ENCODE data around the gene ALOX5AP. TPM values are rescaled to one million over a fixed set of nuclear protein-coding genes. Genes with fewer than 3 reads are reported as not detected.
A peak's percentile ranks its signal among the peaks of the same experiment; 100 is the strongest.

Gene ALOX5AP
- polyA plus RNA-seq, 2 of the 4 experiments (the other 2 are of a cell fraction), result 2.3 to 2.8 TPM

GRCh38 chr13:30715372-30715756, 20.0 kb upstream of the ALOX5AP start:
- Histone ChIP-seq H3K4me2 (no peak overlapping the region), H3K27ac (peak overlapping the region; percentile 31 to 33; a peak in 2 of 6 replicates), H3K9me3 (no peaks in the 10 kb centered on the region), H3K4me3 (no peak overlapping the region), H3K4me1 (peaks cover 28% of the 10 kb centered on the region)
- ChIA-PET CTCF (interaction anchor here (3.7 kb wide), 1 partner anchor 9 kb away, joined by 21 read pairs; no protein-coding TSS in a partner anchor), POLR2A (no interaction called here)
- no peak for TF ChIP-seq JUNB (IDR thresholded peaks at IDR 0.05)
- ATAC-seq (no peak), FAIRE-seq (no peak), DNase-seq (ENCODE audit: low read depth in 1 of 2, low spot score in 1 of 2) (no peak)
- WGBS (ENCODE audit: missing lambda C conversion rate), result 88% methylated on average over 4 of the region's 4 CpGs

- 47% methylated on average over 4 of the region's 4 CpGs for WGBS (ENCODE audit: missing lambda C conversion rate)
- FAIRE-seq (no peak), ATAC-seq (no peak), DNase-seq (ENCODE audit: low read depth in 1 of 2, low spot score in 1 of 2) (no peak)
- POLR2A ChIA-PET, result no interaction called here
- H3K4me1 ChIP-seq, result peaks cover 28% of the 10 kb centered on the region
- no peak overlapping the region for H3K4me2 ChIP-seq
- TF ChIP-seq CBX8 (IDR thresholded peaks at IDR 0.05) (no peak), ATOH8 (CRISPR knock-in tag; IDR thresholded peaks at IDR 0.05; ENCODE audit: low read depth) (no peak), NR3C1 (IDR thresholded peaks at IDR 0.05) (no peak), EHF (CRISPR knock-in tag; IDR thresholded peaks at IDR 0.05) (no peak), KDM5A (IDR thresholded peaks at IDR 0.05) (no peak), USF2 (IDR thresholded peaks at IDR 0.05) (no peak), RARB (CRISPR knock-in tag; IDR thresholded peaks at IDR 0.05) (no peak), NFE2L2 (conservative IDR thresholded peaks at IDR 0.05; ENCODE audit: low read length) (no peak)
- CTCF ChIA-PET, result interaction anchor here (0.9 to 3.7 kb wide), 2 partner anchors 10 to 23 kb away, joined by 3 to 21 read pairs; no protein-coding TSS in a partner anchor
- H3K9me3 ChIP-seq, result no peaks in the 10 kb centered on the region
- H3K27ac ChIP-seq, result peak overlapping the region; percentile 15 to 54; a peak in 2 of 6 replicates
- no peak overlapping the region for H3K4me3 ChIP-seq
Observed at GRCh38 chr13:30715837-30716236, 19.5 kb upstream of the ALOX5AP start.

- ATAC-seq, result peak; percentile 88 to 94
- ChIA-PET POLR2A (interaction anchor here (1.4 kb wide), 1 partner anchor 25 kb away, joined by 3 read pairs; no protein-coding TSS in a partner anchor), CTCF (interaction anchor here (0.8 to 1.7 kb wide), 5 partner anchors 21 to 80 kb away, joined by 3 to 4 read pairs (median 3); no protein-coding TSS in a partner anchor)
- WGBS (ENCODE audit: missing lambda C conversion rate), result 41% methylated on average over 9 of the region's 9 CpGs
- Histone ChIP-seq H3K9me3 (no peaks in the 10 kb centered on the region), H3K4me2 (peak overlapping the region; percentile 57), H3K4me3 (no peak overlapping the region), H3K27ac (peak overlapping the region; percentile 68 to 82), H3K4me1 (peaks cover 15% of the 10 kb centered on the region)
- no peak for FAIRE-seq
- peak; percentile 25 to 45 for DNase-seq (ENCODE audit: low read depth in 1 of 2, low spot score in 1 of 2)
- TF ChIP-seq HES2 (IDR thresholded peaks at IDR 0.05) (no peak), ZSCAN20 (CRISPR knock-in tag; IDR thresholded peaks at IDR 0.05) (no peak), ZNF302 (CRISPR knock-in tag; IDR thresholded peaks at IDR 0.05) (no peak), ZFP36 (IDR thresholded peaks at IDR 0.05; ENCODE audit: borderline replicate concordance, partially characterized antibody) (no peak), PBX3 (IDR thresholded peaks at IDR 0.05) (no peak), EHMT2 (IDR thresholded peaks at IDR 0.05; ENCODE audit: low read depth) (no peak), JUN (IDR thresholded peaks at IDR 0.05) (0 out of 5 replicates have a peak, but pooled peaks of 1 of the 2 experiments have one; percentile 23), ZC3H11A (IDR thresholded peaks at IDR 0.05) (no peak), RCOR1 (IDR thresholded peaks at IDR 0.05; ENCODE audit: low read depth, low read length) (no peak), MAFK (IDR thresholded peaks at IDR 0.05; ENCODE audit: partially characterized antibody) (no peak), HOXB5 (CRISPR knock-in tag; IDR thresholded peaks at IDR 0.05) (no peak), NPAS2 (CRISPR knock-in tag; IDR thresholded peaks at IDR 0.05; ENCODE audit: borderline replicate concordance) (no peak), SREBF2 (IDR thresholded peaks at IDR 0.05) (no peak), CEBPB (IDR thresholded peaks at IDR 0.05) (peak in 1 of 2 experiments; percentile 28; a peak in 1 of 4 replicates), MAX (IDR thresholded peaks at IDR 0.05) (0 out of 2 replicates have a peak, but pooled peaks have one; percentile 20), EHF (CRISPR knock-in tag; IDR thresholded peaks at IDR 0.05) (no peak), FOSB (CRISPR knock-in tag; IDR thresholded peaks at IDR 0.05) (no peak), KDM5A (IDR thresholded peaks at IDR 0.05) (no peak), FOSL2 (IDR thresholded peaks at IDR 0.05) (peak; percentile 39; the same call in 1 of the 2 replicates), FOSL2 (CRISPR knock-in tag; IDR thresholded peaks at IDR 0.05) (peak; percentile 43; the same call in 1 of the 2 replicates), TFCP2L1 (CRISPR knock-in tag; IDR thresholded peaks at IDR 0.05) (no peak), HOXB13 (CRISPR knock-in tag; IDR thresholded peaks at IDR 0.05; ENCODE audit: low read depth) (no peak), BCL3 (IDR thresholded peaks at IDR 0.05) (no peak)
Observed at GRCh38 chr13:30718661-30719524, 16.4 kb upstream of the ALOX5AP start.

Data from A549 (cell line).